ENCODE measurements around the gene NET1. TPM values are rescaled to one million over a fixed set of nuclear protein-coding genes. Genes with fewer than 3 reads are reported as not detected.

Gene NET1
- total RNA-seq, 2 donors from 2014 or later: 174 to 455 TPM

GRCh38 chr10:5507649-5508131 lies 95.3 kb downstream of the NET1 start:
- H3K27me3 ChIP-seq: no peaks in the 10 kb centered on the region
- no peaks in the 10 kb centered on the region for H3K4me1 ChIP-seq
- H3K4me3 ChIP-seq: no peak overlapping the region
- TF ChIP-seq CTCF (IDR thresholded peaks at IDR 0.05): no peak
- no peak overlapping the region for H3K27ac ChIP-seq
- no peaks in the 10 kb centered on the region for H3K36me3 ChIP-seq
- intact Hi-C loops (cut with DNase I): no loop called here
- no peaks in the 10 kb centered on the region for H3K9me3 ChIP-seq
- DNase-seq: no peak
- no peak overlapping the region for H3K9ac ChIP-seq (ENCODE audit: low read depth in 2 of 2, low read length in 2 of 2)

GRCh38 chr10:5508161-5508604 lies 95.8 kb downstream of the NET1 start:
- DNase-seq: no peak
- intact Hi-C loops (cut with DNase I): no loop called here
- Histone ChIP-seq H3K27ac (no peak overlapping the region), H3K9me3 (no peaks in the 10 kb centered on the region), H3K9ac (ENCODE audit: low read depth in 2 of 2, low read length in 2 of 2) (no peak overlapping the region), H3K4me1 (no peaks in the 10 kb centered on the region), H3K4me3 (no peak overlapping the region), H3K36me3 (no peaks in the 10 kb centered on the region), H3K27me3 (no peaks in the 10 kb centered on the region)
- TF ChIP-seq CTCF (IDR thresholded peaks at IDR 0.05): no peak

Other genes starting within 250 kb of the NET1 start
- gene AKR1C8, start 227.4 kb upstream of the NET1 start, total RNA-seq: not detected
- gene AKR1C4, start 215.7 kb upstream of the NET1 start, total RNA-seq: not detected
- gene UCN3, start 47.6 kb upstream of the NET1 start, total RNA-seq: 1 to 10 TPM; 4.0 TPM
- gene TUBAL3, start 7.7 kb upstream of the NET1 start, total RNA-seq: 10 to 100 TPM; 12.8 to 39.6 TPM
- gene CALML5, start 87.0 kb downstream of the NET1 start, total RNA-seq: not detected
- under 1 TPM; 0.11 to 0.40 TPM for gene CALML3, start 112.4 kb downstream of the NET1 start, total RNA-seq